Gastroesophageal sphincter (tissue), 3 donors: Measurements from ENCODE around the gene CMIP.

Experiments
- CTCF ChIP-seq, 4 experiments: fragments of 200-600 bp in 2 of 4; fragments of 450-650 bp in 2 of 4; sonication (generic) in 1 of 4; IDR thresholded peaks; one replicate each; pipeline ENCODE4 v1.5.1; 2017 to 2019; ENCODE audit warnings: antibody characterized with exemption in 4 of 4, mild to moderate bottlenecking in 2 of 4, moderate library complexity in 2 of 4
- EP300 ChIP-seq: sonication (generic); formaldehyde crosslinking; IDR thresholded peaks from one replicate; pipeline ENCODE4 v1.6.1; 2017; ENCODE audit warnings: antibody characterized with exemption, mild to moderate bottlenecking
- POLR2A ChIP-seq, 2 donors: fragments of 450-650 bp; IDR thresholded peaks; one replicate each; pipeline ENCODE4 v1.6.1; 2017; ENCODE audit warnings: antibody characterized with exemption in 2 of 2, mild to moderate bottlenecking in 2 of 2, moderate library complexity in 1 of 2
- POLR2AphosphoS5 ChIP-seq: sonication (generic); formaldehyde crosslinking; IDR thresholded peaks from one replicate; pipeline ENCODE4 v1.6.1; 2017; ENCODE audit warnings: antibody characterized with exemption

GRCh38 chr16:81514568-81515258 lies 70.1 kb downstream of the CMIP start:
- TF ChIP-seq CTCF (IDR thresholded peaks at IDR 0.05) (no peak), POLR2AphosphoS5 (no peak), POLR2A (IDR thresholded peaks at IDR 0.05) (no peak), EP300 (no peak)
